DND-41 (cell line): ENCODE data around the gene IGSF8.

Source experiments
- ATAC-seq: fragments of 200-7000 bp; cut with Tn5 transposase; 3 replicates; pipeline ENCODE4 v1.9.1; 2021; ENCODE audit warnings: low read depth; ENCODE audit not compliant: insufficient read depth
- DNase-seq: peaks from one replicate; pipeline ENCODE4 v3.0.0-alpha.2; 2020
- H2AFZ ChIP-seq: 2 replicates; pipeline ENCODE4 v1.6.0; 2012; ENCODE audit warnings: low read depth, low read length
- H3K27ac ChIP-seq: 2 replicates; pipeline ENCODE4 v1.5.1; 2012; ENCODE audit warnings: low read length, inconsistent platforms
- H3K27me3 ChIP-seq: fragments of 200-600 bp; sonication (generic); 2 replicates; pipeline ENCODE4 v1.6.0; 2012; ENCODE audit warnings: low read length, mild to moderate bottlenecking, inconsistent platforms; ENCODE audit not compliant: insufficient read depth, poor library complexity
- H3K36me3 ChIP-seq: 2 replicates; pipeline ENCODE4 v1.5.1; 2012; ENCODE audit warnings: low read length, inconsistent platforms; ENCODE audit not compliant: insufficient read depth
- H3K4me1 ChIP-seq: 2 replicates; pipeline ENCODE4 v1.5.1; 2012; ENCODE audit warnings: mild to moderate bottlenecking, low read length; ENCODE audit not compliant: insufficient read depth
- H3K4me2 ChIP-seq: 2 replicates; pipeline ENCODE4 v1.6.0; 2012; ENCODE audit warnings: mild to moderate bottlenecking, moderate library complexity, low read length, inconsistent platforms; ENCODE audit not compliant: insufficient read depth
- H3K4me3 ChIP-seq, 2 experiments: fragments of 200-600 bp in 1 of 2; shearing (Covaris generic) in 1 of 2; 2 replicates each; pipeline ENCODE4 v1.5.1; 2012 to 2016; ENCODE audit warnings: inconsistent platforms in 2 of 2, low read length in 2 of 2, mild to moderate bottlenecking in 2 of 2, low read depth in 1 of 2, moderate library complexity in 1 of 2
- H3K79me2 ChIP-seq: 2 replicates; pipeline ENCODE4 v1.6.0; 2012; ENCODE audit warnings: low read length, inconsistent platforms; ENCODE audit not compliant: insufficient read depth
- H3K9ac ChIP-seq: 2 replicates; pipeline ENCODE4 v1.6.0; 2012; ENCODE audit warnings: low read depth, mild to moderate bottlenecking, inconsistent platforms, low read length, moderate library complexity
- H3K9me3 ChIP-seq: 2 replicates; pipeline ENCODE4 v1.5.1; 2012; ENCODE audit warnings: low read length, moderate library complexity, mild to moderate bottlenecking, inconsistent platforms; ENCODE audit not compliant: insufficient read depth, severe bottlenecking
- H4K20me1 ChIP-seq: 2 replicates; pipeline ENCODE4 v1.6.0; 2012; ENCODE audit warnings: low read length; ENCODE audit not compliant: insufficient read depth
- CTCF ChIP-seq: IDR thresholded peaks from 2 replicates; pipeline ENCODE4 v1.5.1; 2012; ENCODE audit warnings: borderline replicate concordance, low read length, moderate library complexity, mild to moderate bottlenecking; ENCODE audit not compliant: poor library complexity, severe bottlenecking; ENCODE audit errors: extremely low read depth
- EZH2 ChIP-seq: IDR thresholded peaks from 3 replicates; pipeline ENCODE4 v1.6.1; 2012; ENCODE audit warnings: borderline replicate concordance, low read depth, mild to moderate bottlenecking, moderate library complexity, low read length, inconsistent platforms; ENCODE audit not compliant: severe bottlenecking

The IGSF8 gene

GRCh38 chr1:160085686-160086455, 12.5 kb downstream of the IGSF8 start:
- Histone ChIP-seq H3K79me2 (no peaks in the 10 kb centered on the region), H4K20me1 (peaks cover 2% of the 10 kb centered on the region; the same call in 1 of the 2 replicates), H3K27ac (no peak overlapping the region), H3K9me3 (no peaks in the 10 kb centered on the region), H2AFZ (no peak overlapping the region), H3K27me3 (no peaks in the 10 kb centered on the region), H3K36me3 (peaks cover 13% of the 10 kb centered on the region; the same call in 1 of the 2 replicates), H3K4me3 (no peak overlapping the region), H3K4me2 (no peak overlapping the region), H3K4me1 (no peaks in the 10 kb centered on the region), H3K9ac (no peak overlapping the region)
- no peak for TF ChIP-seq EZH2
- TF ChIP-seq CTCF = peak; percentile 75
- ATAC-seq (peak; percentile 87), DNase-seq (peak; percentile 67)

- Histone ChIP-seq H3K4me1 (no peaks in the 10 kb centered on the region), H3K79me2 (no peaks in the 10 kb centered on the region), H4K20me1 (0 out of 2 replicates have a peak, but pooled peaks cover 2% of the 10 kb centered on the region), H3K9me3 (no peaks in the 10 kb centered on the region), H3K9ac (no peak overlapping the region), H3K27ac (no peak overlapping the region), H3K4me3 (no peak overlapping the region), H3K36me3 (peaks cover 7% of the 10 kb centered on the region; the same call in 1 of the 2 replicates), H3K27me3 (no peaks in the 10 kb centered on the region), H3K4me2 (no peak overlapping the region), H2AFZ (no peak overlapping the region)
- no peak for TF ChIP-seq EZH2
- TF ChIP-seq CTCF = no peak
- ATAC-seq = no peak
- DNase-seq = no peak
These were observed 13.6 kb downstream of the IGSF8 start for GRCh38 chr1:160084771-160085321.

- Histone ChIP-seq H3K4me2 (no peak overlapping the region), H3K4me3 (no peak overlapping the region), H3K27me3 (no peaks in the 10 kb centered on the region)
These were observed 14.2 kb downstream of the IGSF8 start for GRCh38 chr1:160083968-160084770.

More at GRCh38 chr1:160083968-160084770, 14.2 kb downstream of the IGSF8 start:
- no peak overlapping the region for H2AFZ ChIP-seq
- no peaks in the 10 kb centered on the region for H4K20me1 ChIP-seq
- H3K36me3 ChIP-seq = peaks cover 7% of the 10 kb centered on the region; the same call in 1 of the 2 replicates
- no peaks in the 10 kb centered on the region for H3K9me3 ChIP-seq
- no peak overlapping the region for H3K27ac ChIP-seq
- no peaks in the 10 kb centered on the region for H3K79me2 ChIP-seq
- H3K9ac ChIP-seq = no peak overlapping the region
- H3K4me1 ChIP-seq = no peaks in the 10 kb centered on the region
- ATAC-seq (no peak), DNase-seq (no peak)
- TF ChIP-seq CTCF = peak; percentile 62
- no peak for TF ChIP-seq EZH2
